GM12878 (cell line): ENCODE measurements around the gene LHFPL2. TPM values are rescaled to one million over a fixed set of nuclear protein-coding genes. Genes with fewer than 3 reads are reported as not detected.

Source experiments
- ATAC-seq: fragments of 200-7000 bp; cut with Tn5 transposase; 3 replicates; pipeline ENCODE4 v1.9.1; 2020; ENCODE audit warnings: mild to moderate bottlenecking, moderate library complexity
- BruUV-seq: library from RNA; stranded (reverse); fragments of 400-500 nt; replicated peaks from 2 replicates; lab custom pipeline; 2021; lab: Mats Ljungman, UMichigan
- CTCF ChIA-PET: fragments of 300-600 bp; sonication (Branson Sonifier 250); formaldehyde crosslinking; extraction: SDS; loops from one replicate; lab custom pipeline; 2021; ENCODE audit warnings: inconsistent platforms; lab: Yijun Ruan, JAX
- POLR2A ChIA-PET: fragments of 350-600 bp; formaldehyde crosslinking; extraction: SDS; loops from one replicate; lab custom pipeline; 2021; ENCODE audit warnings: inconsistent platforms; lab: Charles Lee
- RAD21 ChIA-PET: fragments of 300-600 bp; sonication (Branson Sonifier 250); formaldehyde crosslinking; loops from one replicate; lab custom pipeline; 2023; ENCODE audit warnings: antibody characterized with exemption; ENCODE audit not compliant: unreplicated experiment; lab: Charles Lee
- SMC1A ChIA-PET: fragments of 300-600 bp; sonication (Branson Sonifier 250); formaldehyde crosslinking; loops from one replicate; lab custom pipeline; 2023; ENCODE audit not compliant: unreplicated experiment, uncharacterized antibody; lab: Charles Lee
- DNase-seq: peaks from one replicate; pipeline ENCODE4 v3.0.0-alpha.2; 2011; ENCODE audit warnings: low read depth, low spot score
- FAIRE-seq: peaks from 3 replicates; lab custom pipeline; 2011; peaks lifted over from hg19 to GRCh38; lab: Jason Lieb, UNC
- H2AFZ ChIP-seq: 2 replicates; pipeline ENCODE4 v1.6.0; 2011; ENCODE audit warnings: low read depth, low read length, control low read depth; ENCODE audit not compliant: control insufficient read depth
- H3K27ac ChIP-seq: 2 replicates; pipeline ENCODE4 v1.5.1; 2011; ENCODE audit warnings: control low read depth; ENCODE audit not compliant: control insufficient read depth, insufficient read depth
- H3K27me3 ChIP-seq, 2 experiments: replicated peaks in 1 of 2; 2 replicates each; pipeline versions ENCODE4 v1.6.0 to v1.6.1; 2011; ENCODE audit warnings: low read length in 1 of 2; ENCODE audit not compliant: control insufficient read depth in 2 of 2, insufficient read depth in 2 of 2
- H3K36me3 ChIP-seq, 2 experiments: 2 replicates each; pipeline ENCODE4 v1.5.1; 2011; ENCODE audit warnings: low read length in 1 of 2; ENCODE audit not compliant: control insufficient read depth in 2 of 2, insufficient read depth in 2 of 2
- H3K4me1 ChIP-seq: 2 replicates; pipeline ENCODE4 v1.6.1; 2011; ENCODE audit warnings: mild to moderate bottlenecking, low read length, moderate library complexity, mixed read lengths; ENCODE audit not compliant: control insufficient read depth, insufficient read depth
- H3K4me2 ChIP-seq: 2 replicates; pipeline ENCODE4 v1.6.0; 2011; ENCODE audit warnings: control low read depth; ENCODE audit not compliant: control insufficient read depth, insufficient read depth
- H3K4me3 ChIP-seq: fragments of 200-600 bp; sonication (generic); 2 replicates; pipeline ENCODE4 v1.5.1; 2016
- H3K79me2 ChIP-seq: 2 replicates; pipeline ENCODE4 v1.6.0; 2011; ENCODE audit warnings: low read length; ENCODE audit not compliant: control insufficient read depth, insufficient read depth
- H3K9ac ChIP-seq: 2 replicates; pipeline ENCODE4 v1.8.0; 2011; ENCODE audit warnings: low read length, control low read depth, mixed read lengths; ENCODE audit not compliant: control insufficient read depth, insufficient read depth
- H3K9me3 ChIP-seq: replicated peaks from 3 replicates; pipeline ENCODE4 v1.5.1; 2011; ENCODE audit warnings: mild to moderate bottlenecking, low read length; ENCODE audit not compliant: control insufficient read depth, insufficient read depth
- H4K20me1 ChIP-seq: 2 replicates; pipeline ENCODE4 v1.6.0; 2011; ENCODE audit not compliant: control insufficient read depth, insufficient read depth
- E2F4 ChIP-seq: IDR thresholded peaks from 2 replicates; pipeline ENCODE4 v1.6.1; 2012; ENCODE audit warnings: low read depth, low read length, improper control_type of control experiment
- IRF3 ChIP-seq: fragments of 450-650 bp; IDR thresholded peaks from 2 replicates; pipeline ENCODE4 v1.6.1; 2014; ENCODE audit warnings: mild to moderate bottlenecking
- JUNB ChIP-seq: IDR thresholded peaks from 2 replicates; pipeline ENCODE4 v1.6.1; 2016; ENCODE audit warnings: antibody characterized with exemption, mild to moderate bottlenecking
- MTA3 ChIP-seq: IDR thresholded peaks from 2 replicates; pipeline ENCODE4 v1.6.1; 2012; ENCODE audit warnings: low read length, inconsistent platforms, borderline replicate concordance
- NFYB ChIP-seq: IDR thresholded peaks from 2 replicates; pipeline ENCODE4 v1.6.1; 2011; ENCODE audit warnings: low read depth, mild to moderate bottlenecking, low read length, improper control_type of control experiment, moderate library complexity; ENCODE audit not compliant: insufficient read depth
- NR2F1 ChIP-seq: fragments of 450-650 bp; conservative IDR thresholded peaks from 2 replicates; pipeline ENCODE4 v1.6.1; 2017; ENCODE audit warnings: mild to moderate bottlenecking
- POU2F2 ChIP-seq: IDR thresholded peaks from 3 replicates; pipeline ENCODE4 v1.6.1; 2011; ENCODE audit warnings: low read depth, mild to moderate bottlenecking, low read length, borderline replicate concordance
- RUNX3 ChIP-seq: IDR thresholded peaks from 2 replicates; pipeline ENCODE4 v1.6.1; 2012; ENCODE audit warnings: low read length, inconsistent platforms
- SIX5 ChIP-seq: IDR thresholded peaks from 2 replicates; pipeline ENCODE4 v1.6.1; 2011; ENCODE audit warnings: mild to moderate bottlenecking, low read depth, low read length, moderate library complexity; ENCODE audit not compliant: severe bottlenecking
- SMC3 ChIP-seq: IDR thresholded peaks from 2 replicates; pipeline ENCODE4 v1.6.1; 2011; ENCODE audit warnings: low read length, improper control_type of control experiment, borderline replicate concordance
- STAT3 ChIP-seq: IDR thresholded peaks from 2 replicates; pipeline ENCODE4 v1.6.1; 2011; ENCODE audit warnings: low read depth, low read length, improper control_type of control experiment
- USF2 ChIP-seq: IDR thresholded peaks from 2 replicates; pipeline ENCODE4 v1.6.1; 2011; ENCODE audit warnings: low read depth, low read length, improper control_type of control experiment, borderline replicate concordance
- WGBS: methylation state at CpG from one replicate; pipeline ENCODE4 v1.1.6; 2016; ENCODE audit warnings: low lambda C conversion rate; ENCODE audit not compliant: insufficient replicate concordance, insufficient coverage; ENCODE audit errors: missing lambda C conversion rate; 5-methylcytosine and 5-hydroxymethylcytosine counted together
- in situ Hi-C: fragments of 300-500 bp; cut with MboI; formaldehyde crosslinking; loops from 9 replicates; pipeline ENCODE4 v1.14.3; 2018; ENCODE audit warnings: mixed read lengths
- intact Hi-C: fragments of 100-400 bp; cut with micrococcal nuclease; formaldehyde crosslinking; loops from one replicate; pipeline ENCODE4 v1.14.2; 2022; ENCODE audit not compliant: unreplicated experiment
- polyA plus RNA-seq, 11 experiments: library from polyadenylated mRNA; depleted of rRNA in 4 of 11; unstranded in 6 of 11; stranded (reverse) in 5 of 11; fragments of >200 nt; fragmentation: Nextera tagmentation in 4 of 11; fragmentation: Illumina TruSeq in 1 of 11; extraction: Ambion mirVana in 4 of 11; extraction: Trizol in 1 of 11; gene quantifications; 1 replicate in 1 of 11; 2 replicates in 10 of 11; pipeline versions ENCODE4 v1.2.1 to v1.2.3, GENCODE V29; 2011 to 2016; ENCODE audit warnings: inconsistent platforms in 2 of 11, missing spikeins in 2 of 11, low read depth in 1 of 11
- total RNA-seq, 4 experiments: library from RNA; depleted of rRNA in 3 of 4; stranded (reverse); fragments of >200 nt in 3 of 4; fragmentation: Illumina TruSeq in 1 of 4; extraction: Trizol in 1 of 4; gene quantifications; 2 replicates each; pipeline versions ENCODE4 v1.2.1 to v1.2.3, GENCODE V29; 2013 to 2021

LHFPL2 gene
- total and polyA plus RNA-seq, 10 of the 15 experiments (the other 5 are each of a cell fraction or from before 2014, with no cell fraction given), result 4.1 to 21.8 (median 12.5) TPM

- no peaks in the 10 kb centered on the region for H3K27me3 ChIP-seq
- ATAC-seq, result no peak
- H3K36me3 ChIP-seq, result no peaks in the 10 kb centered on the region
- TF ChIP-seq USF2 (no peak), JUNB (no peak), POU2F2 (no peak)
- DNase-seq, result no peak
- no peak overlapping the region for H3K9ac ChIP-seq
- no TSS peak for BruUV-seq
- no peak overlapping the region for H2AFZ ChIP-seq
- RAD21 ChIA-PET, result interaction anchor here (0.6 to 1.4 kb wide), 3 partner anchors 15 to 349 kb away, joined by 3 read pairs; no protein-coding TSS in a partner anchor
- POLR2A ChIA-PET, result interaction anchor here (1.1 to 1.5 kb wide), 3 partner anchors 9 to 67 kb away, joined by 4 to 5 read pairs (median 5); no protein-coding TSS in a partner anchor
- CTCF ChIA-PET, result interaction anchor here (1.0 to 1.8 kb wide), 2 partner anchors 40 to 555 kb away, joined by 3 to 4 read pairs; no protein-coding TSS in a partner anchor
- intact Hi-C loops, result no loop called here
- in situ Hi-C loops, result no loop called here
- peaks cover 19% of the 10 kb centered on the region for H3K4me1 ChIP-seq
- FAIRE-seq, result no peak
- H3K9me3 ChIP-seq, result no peaks in the 10 kb centered on the region
- SMC1A ChIA-PET, result interaction anchor here (0.8 to 9.1 kb wide), 8 partner anchors 10 to 94 kb away, joined by 3 to 121 read pairs (median 4); no protein-coding TSS in a partner anchor
- no peak overlapping the region for H3K4me2 ChIP-seq
- H3K4me3 ChIP-seq, result no peak overlapping the region
- H3K27ac ChIP-seq, result no peak overlapping the region
- H3K79me2 ChIP-seq, result no peaks in the 10 kb centered on the region
- no peaks in the 10 kb centered on the region for H4K20me1 ChIP-seq
Observed at GRCh38 chr5:78578015-78578414, 70.6 kb downstream of the LHFPL2 start.

GRCh38 chr5:78577071-78577807 is 71.3 kb downstream of the LHFPL2 start:
- ChIA-PET CTCF (interaction anchor here (0.6 to 4.8 kb wide), 8 partner anchors 9 to 556 kb away, joined by 3 to 26 read pairs (median 4); no protein-coding TSS in a partner anchor), RAD21 (interaction anchor here (0.6 to 5.2 kb wide), 6 partner anchors 10 to 350 kb away, joined by 3 to 51 read pairs (median 3); no protein-coding TSS in a partner anchor)
- ATAC-seq, result no peak

More at GRCh38 chr5:78577071-78577807, 71.3 kb downstream of the LHFPL2 start:
- H3K9me3 ChIP-seq, result no peaks in the 10 kb centered on the region
- H3K27me3 ChIP-seq, result no peaks in the 10 kb centered on the region
- BruUV-seq, result no TSS peak
- FAIRE-seq (no peak), DNase-seq (no peak)
- intact Hi-C loops (no loop called here), in situ Hi-C loops (no loop called here)
- H2AFZ ChIP-seq, result no peak overlapping the region
- ChIA-PET SMC1A (interaction anchor here (0.7 to 9.1 kb wide), 12 partner anchors 10 to 181 kb away, joined by 3 to 121 read pairs (median 4); no protein-coding TSS in a partner anchor), POLR2A (interaction anchor here (1.2 to 1.5 kb wide), 2 partner anchors 17 to 68 kb away, joined by 4 to 5 read pairs; no protein-coding TSS in a partner anchor)
- H3K4me3 ChIP-seq, result no peak overlapping the region
- H3K79me2 ChIP-seq, result peaks cover 1% of the 10 kb centered on the region
- H3K9ac ChIP-seq, result no peak overlapping the region
- H4K20me1 ChIP-seq, result no peaks in the 10 kb centered on the region
- no peak overlapping the region; the same call in 1 of the 2 replicates for H3K27ac ChIP-seq
- no peak for TF ChIP-seq MTA3
- TF ChIP-seq IRF3, result no peak
- TF ChIP-seq STAT3, result no peak
- TF ChIP-seq NR2F1, result no peak
- TF ChIP-seq SMC3, result no peak
- TF ChIP-seq RUNX3, result no peak
- TF ChIP-seq SIX5, result no peak
- no peak for TF ChIP-seq E2F4
- no peak for TF ChIP-seq NFYB
- WGBS, result 88% methylated on average over 8 of the region's 8 CpGs
- peaks cover 25% of the 10 kb centered on the region for H3K4me1 ChIP-seq
- H3K4me2 ChIP-seq, result no peak overlapping the region
- no peaks in the 10 kb centered on the region for H3K36me3 ChIP-seq
